Type B pancreatic cell (in vitro differentiated cells): Measurements from ENCODE around the gene EIF4G3. TPM values are rescaled to one million over a fixed set of nuclear protein-coding genes. Genes with fewer than 3 reads are reported as not detected.

Source experiments
- DNase-seq: peaks from one replicate; pipeline ENCODE4 v3.0.0; 2021; ENCODE audit warnings: mixed read lengths; ENCODE audit not compliant: unreplicated experiment; ENCODE audit errors: extremely low spot score
- H3K27ac Mint-ChIP-seq: 2 replicates; pipeline ENCODE4 v1.8.0; 2021; ENCODE audit warnings: mild to moderate bottlenecking, mixed read lengths
- H3K27me3 Mint-ChIP-seq: 2 replicates; pipeline ENCODE4 v1.8.0; 2021; ENCODE audit warnings: mixed read lengths
- H3K36me3 Mint-ChIP-seq: 2 replicates; pipeline ENCODE4 v1.8.0; 2021; ENCODE audit warnings: mixed read lengths
- H3K4me1 Mint-ChIP-seq: one replicate; pipeline ENCODE4 v1.8.0; 2021; ENCODE audit warnings: mixed read lengths; ENCODE audit not compliant: unreplicated experiment
- H3K4me3 Mint-ChIP-seq: 2 replicates; pipeline ENCODE4 v1.8.0; 2021; ENCODE audit warnings: mild to moderate bottlenecking, mixed read lengths
- H3K9me3 Mint-ChIP-seq: 2 replicates; pipeline ENCODE4 v1.8.0; 2021; ENCODE audit warnings: mixed read lengths
- total RNA-seq: library from RNA; stranded (reverse); gene quantifications from 2 replicates; pipeline ENCODE4 v1.2.1, GENCODE V29; 2021; ENCODE audit warnings: low replicate concordance
- TF ChIP-seq, protein P1 (sequence below): fragments of 200-600 bp; sonication (generic); conservative IDR thresholded peaks from 2 replicates; pipeline ENCODE4 v1.5.0; 2021; ENCODE audit warnings: antibody characterized with exemption, mild to moderate bottlenecking

Gene EIF4G3
- total RNA-seq, 1 donor from 2014 or later = 71.5 TPM

GRCh38 chr1:20882837-20883236 is 293.9 kb downstream of the EIF4G3 start:
- H3K27ac Mint-ChIP-seq = no peak overlapping the region
- DNase-seq = no peak
- no peaks in the 10 kb centered on the region for H3K4me1 Mint-ChIP-seq
- H3K36me3 Mint-ChIP-seq = peaks cover 30% of the 10 kb centered on the region
- no peaks in the 10 kb centered on the region for H3K27me3 Mint-ChIP-seq
- H3K4me3 Mint-ChIP-seq = no peak overlapping the region
- H3K9me3 Mint-ChIP-seq = no peaks in the 10 kb centered on the region
- TF ChIP-seq, protein P1, sequence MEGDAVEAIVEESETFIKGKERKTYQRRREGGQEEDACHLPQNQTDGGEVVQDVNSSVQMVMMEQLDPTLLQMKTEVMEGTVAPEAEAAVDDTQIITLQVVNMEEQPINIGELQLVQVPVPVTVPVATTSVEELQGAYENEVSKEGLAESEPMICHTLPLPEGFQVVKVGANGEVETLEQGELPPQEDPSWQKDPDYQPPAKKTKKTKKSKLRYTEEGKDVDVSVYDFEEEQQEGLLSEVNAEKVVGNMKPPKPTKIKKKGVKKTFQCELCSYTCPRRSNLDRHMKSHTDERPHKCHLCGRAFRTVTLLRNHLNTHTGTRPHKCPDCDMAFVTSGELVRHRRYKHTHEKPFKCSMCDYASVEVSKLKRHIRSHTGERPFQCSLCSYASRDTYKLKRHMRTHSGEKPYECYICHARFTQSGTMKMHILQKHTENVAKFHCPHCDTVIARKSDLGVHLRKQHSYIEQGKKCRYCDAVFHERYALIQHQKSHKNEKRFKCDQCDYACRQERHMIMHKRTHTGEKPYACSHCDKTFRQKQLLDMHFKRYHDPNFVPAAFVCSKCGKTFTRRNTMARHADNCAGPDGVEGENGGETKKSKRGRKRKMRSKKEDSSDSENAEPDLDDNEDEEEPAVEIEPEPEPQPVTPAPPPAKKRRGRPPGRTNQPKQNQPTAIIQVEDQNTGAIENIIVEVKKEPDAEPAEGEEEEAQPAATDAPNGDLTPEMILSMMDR = no peak

- Mint-ChIP-seq H3K27me3 (no peaks in the 10 kb centered on the region), H3K9me3 (no peaks in the 10 kb centered on the region), H3K27ac (no peak overlapping the region), H3K4me1 (no peaks in the 10 kb centered on the region), H3K36me3 (peaks cover 40% of the 10 kb centered on the region), H3K4me3 (no peak overlapping the region)
- no peak for DNase-seq
- TF ChIP-seq, protein P1 = no peak
Observed at GRCh38 chr1:20878799-20879198, 297.9 kb downstream of the EIF4G3 start.

DNA sequence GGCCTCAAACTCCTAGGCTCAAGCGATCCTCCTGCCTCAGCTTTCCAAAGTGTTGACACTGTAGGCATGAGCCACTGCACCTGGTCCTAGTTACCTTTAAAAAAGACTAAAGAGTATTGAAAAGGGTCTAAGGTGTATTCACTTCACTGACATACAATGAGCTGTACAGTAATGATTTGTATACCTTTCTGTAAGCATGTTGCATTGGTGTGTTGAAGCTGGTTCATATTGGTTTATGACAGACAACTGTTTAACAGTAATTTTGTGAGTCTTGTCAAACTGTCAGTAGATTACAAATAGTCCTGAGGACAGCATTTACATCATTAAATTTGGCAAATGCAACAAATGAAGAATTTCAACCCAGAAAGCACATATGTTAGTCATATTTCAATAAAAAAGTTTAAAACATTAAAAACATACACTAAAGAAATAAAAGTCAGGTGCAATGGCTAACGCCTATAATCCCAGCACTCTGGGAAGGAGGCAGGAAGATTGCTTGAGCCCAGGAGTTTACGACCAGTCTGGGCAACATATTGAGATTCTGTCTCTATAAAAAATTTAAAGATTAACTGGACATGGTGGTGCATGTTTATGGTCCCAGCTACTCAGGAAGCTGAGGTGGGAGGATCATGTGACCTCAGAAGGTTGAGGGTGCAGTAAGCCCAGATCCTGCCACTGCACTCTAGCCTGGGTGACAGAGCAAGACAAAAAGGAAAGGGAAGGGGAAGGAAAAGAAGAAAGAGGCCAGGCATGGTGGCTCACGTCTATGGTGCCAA is 301.3 kb downstream of the EIF4G3 start:
- no peak overlapping the region for H3K4me3 Mint-ChIP-seq
- H3K27ac Mint-ChIP-seq = no peak overlapping the region
- H3K9me3 Mint-ChIP-seq = no peaks in the 10 kb centered on the region
- TF ChIP-seq, protein P1 = no peak
- no peaks in the 10 kb centered on the region for H3K27me3 Mint-ChIP-seq
- H3K4me1 Mint-ChIP-seq = no peaks in the 10 kb centered on the region
- no peak for DNase-seq
- peaks cover 36% of the 10 kb centered on the region for H3K36me3 Mint-ChIP-seq

- no peaks in the 10 kb centered on the region for H3K27me3 Mint-ChIP-seq
- no peak for DNase-seq
- no peaks in the 10 kb centered on the region for H3K4me1 Mint-ChIP-seq
- H3K36me3 Mint-ChIP-seq = peaks cover 33% of the 10 kb centered on the region
- TF ChIP-seq, protein P1 = no peak
- no peak overlapping the region for H3K27ac Mint-ChIP-seq
- no peak overlapping the region for H3K4me3 Mint-ChIP-seq
- H3K9me3 Mint-ChIP-seq = no peaks in the 10 kb centered on the region
Observed at GRCh38 chr1:20873311-20873710, 303.4 kb downstream of the EIF4G3 start.

DNA sequence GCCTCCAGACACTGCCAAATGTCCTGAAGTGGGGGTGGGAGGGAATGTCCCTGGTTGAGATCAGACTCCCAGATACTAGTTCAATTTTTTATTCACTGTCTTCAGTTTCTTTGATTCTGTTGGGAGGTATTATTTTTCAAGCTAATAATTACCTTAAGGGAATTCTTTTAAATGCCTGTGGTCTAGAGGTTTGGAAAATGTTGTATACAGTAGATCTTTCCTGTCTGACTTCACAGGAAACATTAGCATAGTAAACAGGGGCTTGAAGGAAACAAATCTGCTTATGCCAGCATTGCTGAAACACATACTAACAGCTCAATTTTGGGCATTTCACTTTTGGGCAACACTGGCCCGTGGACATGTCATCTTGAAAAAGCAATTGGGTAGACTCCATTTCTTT is 305.3 kb downstream of the EIF4G3 start:
- Mint-ChIP-seq H3K36me3 (peaks cover 25% of the 10 kb centered on the region), H3K27ac (no peak overlapping the region), H3K4me3 (no peak overlapping the region), H3K9me3 (no peaks in the 10 kb centered on the region), H3K27me3 (no peaks in the 10 kb centered on the region), H3K4me1 (no peaks in the 10 kb centered on the region)
- TF ChIP-seq, protein P1 = no peak
- no peak for DNase-seq
